Muscle of leg (tissue), 11 donors: ENCODE data around the gene SPAG17. TPM values are rescaled to one million over a fixed set of nuclear protein-coding genes. Genes with fewer than 3 reads are reported as not detected.
A peak's percentile ranks its signal among the peaks of the same experiment; 100 is the strongest.

Experiments
- DNase-seq: peaks from one replicate; pipeline ENCODE4 v3.0.0; 2013
- H3K27ac ChIP-seq: one replicate; pipeline ENCODE4 v1.5.1; 2013; ENCODE audit warnings: mild to moderate bottlenecking, low read length, control low read depth
- H3K27me3 ChIP-seq: one replicate; pipeline ENCODE4 v1.6.1; 2013; ENCODE audit warnings: low read length; ENCODE audit not compliant: control insufficient read depth, insufficient read depth
- H3K36me3 ChIP-seq: one replicate; pipeline ENCODE4 v1.6.1; 2013; ENCODE audit warnings: low read length; ENCODE audit not compliant: control insufficient read depth, insufficient read depth
- H3K4me1 ChIP-seq: one replicate; pipeline ENCODE4 v1.6.1; 2013; ENCODE audit warnings: low read length; ENCODE audit not compliant: control insufficient read depth, insufficient read depth
- H3K4me3 ChIP-seq: one replicate; pipeline ENCODE4 v1.5.1; 2013; ENCODE audit warnings: low read length, control low read depth
- H3K9me3 ChIP-seq: replicated peaks from 2 replicates; pipeline ENCODE4 v1.6.1; 2013; ENCODE audit warnings: low read depth, low read length; ENCODE audit not compliant: control insufficient read depth
- WGBS: methylation state at CpG from one replicate; pipeline ENCODE4 v1.1.5; 2013; ENCODE audit warnings: missing lambda C conversion rate; ENCODE audit not compliant: insufficient coverage; 5-methylcytosine and 5-hydroxymethylcytosine counted together
- polyA plus RNA-seq, 8 donors: library from polyadenylated mRNA; unstranded; fragments of 120-200 nt; gene quantifications; one replicate each; pipeline versions ENCODE4 v1.2.1 to v1.2.3, GENCODE V29; 2013; ENCODE audit warnings: inconsistent platforms in 1 of 8, low replicate concordance in 1 of 8; ENCODE audit not compliant: insufficient read length in 8 of 8, insufficient read depth in 1 of 8
- total RNA-seq: library from RNA; stranded (reverse); fragments of 120-200 nt; gene quantifications from one replicate; pipeline ENCODE4 v1.2.4, GENCODE V29; 2013

SPAG17 gene
- total and polyA plus RNA-seq, 9 donors, result 0.76 to 4.4 (median 1.6) TPM

- Histone ChIP-seq H3K27me3 (no peaks in the 10 kb centered on the region), H3K36me3 (peaks cover 12% of the 10 kb centered on the region), H3K27ac (no peak overlapping the region), H3K9me3 (no peaks in the 10 kb centered on the region), H3K4me1 (peaks cover 5% of the 10 kb centered on the region), H3K4me3 (no peak overlapping the region)
- WGBS, result 81% methylated on average over 2 of the region's 3 CpGs
- DNase-seq, result peak; percentile 12
Observed at GRCh38 chr1:117964290-117965038, 220.6 kb downstream of the SPAG17 start.

GRCh38 chr1:117959364-117959763 lies 225.7 kb downstream of the SPAG17 start:
- Histone ChIP-seq H3K27ac (no peak overlapping the region), H3K9me3 (no peaks in the 10 kb centered on the region), H3K36me3 (peaks cover 32% of the 10 kb centered on the region), H3K4me1 (no peaks in the 10 kb centered on the region), H3K4me3 (no peak overlapping the region), H3K27me3 (no peaks in the 10 kb centered on the region)
- WGBS, result no CpG with 5 or more reads among the region's 3 CpGs
- peak; percentile 22 for DNase-seq

DNA sequence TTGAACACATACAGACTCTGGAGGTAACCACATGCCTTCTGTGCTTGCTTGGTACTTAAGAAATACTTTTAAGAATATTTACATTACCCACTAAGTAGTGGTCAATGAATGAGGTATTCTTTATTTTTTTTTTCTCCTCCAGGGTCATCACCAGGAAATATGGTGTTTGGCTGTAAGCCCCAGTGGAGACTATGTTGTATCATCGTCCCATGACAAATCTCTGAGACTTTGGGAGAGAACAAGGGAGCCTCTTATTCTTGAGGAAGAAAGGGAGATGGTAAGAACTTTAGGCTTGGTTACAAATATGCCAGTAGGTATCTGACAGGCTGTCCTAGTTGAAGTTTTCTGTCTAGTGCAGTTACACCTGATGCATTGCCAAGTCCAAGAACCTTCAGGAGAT lies 232.6 kb downstream of the SPAG17 start:
- WGBS, result 100% methylated on average over 1 of the region's 1 CpG

GRCh38 chr1:117942293-117942692 lies 242.7 kb downstream of the SPAG17 start:
- no peak for DNase-seq
- Histone ChIP-seq H3K9me3 (no peaks in the 10 kb centered on the region), H3K27me3 (no peaks in the 10 kb centered on the region), H3K27ac (no peak overlapping the region), H3K4me3 (no peak overlapping the region), H3K36me3 (peaks cover 47% of the 10 kb centered on the region), H3K4me1 (no peaks in the 10 kb centered on the region)
- WGBS, result 100% methylated on average over 1 of the region's 2 CpGs

More for the DNA sequence above, 232.6 kb downstream of the SPAG17 start:
- Histone ChIP-seq H3K9me3 (no peaks in the 10 kb centered on the region), H3K4me1 (no peaks in the 10 kb centered on the region), H3K36me3 (peaks cover 36% of the 10 kb centered on the region), H3K4me3 (no peak overlapping the region), H3K27ac (no peak overlapping the region), H3K27me3 (no peaks in the 10 kb centered on the region)
- DNase-seq, result no peak

GRCh38 chr1:117933769-117934168 lies 251.3 kb downstream of the SPAG17 start:
- no peaks in the 10 kb centered on the region for H3K27me3 ChIP-seq
- no peaks in the 10 kb centered on the region for H3K9me3 ChIP-seq
- WGBS, result no CpG with 5 or more reads among the region's 2 CpGs
- H3K36me3 ChIP-seq, result peaks cover 14% of the 10 kb centered on the region
- H3K4me3 ChIP-seq, result no peak overlapping the region
- peaks cover 9% of the 10 kb centered on the region for H3K4me1 ChIP-seq
- H3K27ac ChIP-seq, result no peak overlapping the region
- no peak for DNase-seq

- H3K9me3 ChIP-seq, result no peaks in the 10 kb centered on the region
- H3K27me3 ChIP-seq, result no peaks in the 10 kb centered on the region
- no peak overlapping the region for H3K4me3 ChIP-seq
- H3K27ac ChIP-seq, result no peak overlapping the region
- no peak for DNase-seq
- 100% methylated on average over 1 of the region's 4 CpGs for WGBS
- peaks cover 4% of the 10 kb centered on the region for H3K36me3 ChIP-seq
- peaks cover 9% of the 10 kb centered on the region for H3K4me1 ChIP-seq
Observed at GRCh38 chr1:117932576-117932975, 252.5 kb downstream of the SPAG17 start.

DNA sequence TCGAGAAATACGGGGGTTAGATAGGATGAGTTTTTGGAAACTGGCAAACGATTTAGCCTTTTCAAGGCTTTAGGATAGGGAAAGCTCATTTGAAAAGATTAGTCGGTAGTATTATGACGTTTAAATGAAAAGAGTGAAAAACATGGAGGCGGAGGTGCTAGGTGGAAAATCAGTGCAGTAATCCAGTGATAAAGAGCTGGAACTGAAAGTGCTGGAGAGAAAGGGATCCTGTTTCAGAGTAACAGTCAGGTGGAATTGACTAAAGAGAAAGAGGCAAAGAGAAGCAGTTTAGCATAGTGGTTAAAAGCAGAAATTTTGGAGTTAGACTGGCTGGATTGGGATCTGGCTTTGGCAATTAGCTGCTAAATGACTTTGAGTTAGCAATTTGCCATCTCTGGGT lies 254.5 kb downstream of the SPAG17 start:
- no peak overlapping the region for H3K27ac ChIP-seq
- H3K27me3 ChIP-seq, result no peaks in the 10 kb centered on the region
- peaks cover 9% of the 10 kb centered on the region for H3K4me1 ChIP-seq
- H3K4me3 ChIP-seq, result peak overlapping the region; percentile 92
- H3K9me3 ChIP-seq, result no peaks in the 10 kb centered on the region
- 8% methylated on average over 6 of the region's 6 CpGs for WGBS
- H3K36me3 ChIP-seq, result peaks cover 3% of the 10 kb centered on the region
- DNase-seq, result peak; percentile 2

GRCh38 chr1:117930173-117930447 lies 254.9 kb downstream of the SPAG17 start:
- H3K4me1 ChIP-seq, result peaks cover 9% of the 10 kb centered on the region
- H3K9me3 ChIP-seq, result no peaks in the 10 kb centered on the region
- peak overlapping the region; percentile 53 for H3K27ac ChIP-seq
- peak overlapping the region; percentile 92 for H3K4me3 ChIP-seq
- no peak for DNase-seq
- H3K27me3 ChIP-seq, result no peaks in the 10 kb centered on the region
- under 1% methylated on average over 12 of the region's 12 CpGs for WGBS
- peaks cover 3% of the 10 kb centered on the region for H3K36me3 ChIP-seq

DNA sequence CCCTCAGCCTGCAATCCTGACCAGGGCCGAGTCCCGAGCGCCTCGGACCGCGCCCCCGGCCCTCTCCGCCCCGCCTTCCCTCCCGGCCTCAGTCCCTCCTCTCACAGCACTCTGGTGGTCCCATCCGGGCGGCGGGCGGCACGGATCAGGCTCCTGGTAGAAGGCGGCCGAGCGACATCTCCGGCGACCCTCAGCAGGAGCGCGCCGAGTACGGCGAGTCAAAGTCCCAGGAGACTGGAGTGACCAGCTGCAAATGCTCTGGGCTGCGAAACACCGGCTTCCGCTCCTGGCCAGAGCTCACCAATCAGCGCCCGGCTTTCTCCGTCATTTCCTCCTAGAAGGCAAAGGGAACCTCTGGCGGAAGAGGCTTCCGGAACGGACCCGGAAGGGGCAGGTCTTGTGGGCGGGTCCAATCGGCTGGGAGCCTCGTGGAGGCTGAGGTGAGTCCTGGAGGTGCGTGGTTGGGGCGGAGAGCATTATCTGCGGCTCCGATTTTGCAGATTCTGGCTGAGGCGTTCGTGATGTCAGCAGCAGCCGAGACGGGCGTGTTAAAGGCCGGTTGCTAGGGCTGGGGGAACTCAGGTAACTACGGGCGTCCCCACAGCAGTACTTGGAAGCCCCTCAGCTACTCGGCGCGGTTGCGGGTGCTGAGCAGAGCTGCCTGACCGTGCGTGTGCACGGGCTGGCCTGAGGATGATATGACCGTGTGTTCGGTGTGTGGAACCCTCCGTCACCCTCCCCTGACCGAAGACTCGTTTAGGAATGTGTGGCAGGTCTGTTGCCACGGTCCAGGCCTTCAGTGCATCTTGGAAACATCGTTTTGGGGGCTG lies 255.5 kb downstream of the SPAG17 start, which contains the start of the genes GDAP2 and WDR3:
TSS of gene GDAP2 (minus strand) at position 279 of the 830 bp plus-strand sequence. CDS start 9,264 bp downstream, outside the sequence.
TSS of gene WDR3 (plus strand) at position 397 of the 830 bp plus-strand sequence. CDS start 3,581 bp downstream, outside the sequence.
- Histone ChIP-seq H3K9me3 (no peaks in the 10 kb centered on the region), H3K36me3 (peaks cover 3% of the 10 kb centered on the region), H3K4me3 (peak within 1 kb of the TSS; percentile 92), H3K27ac (peak within 1 kb of the TSS; percentile 95), H3K4me1 (peaks cover 9% of the 10 kb centered on the region), H3K27me3 (no peaks in the 10 kb centered on the region)
- peak; percentile 99 for DNase-seq
- under 1% methylated on average over 63 of the region's 64 CpGs for WGBS

DNA sequence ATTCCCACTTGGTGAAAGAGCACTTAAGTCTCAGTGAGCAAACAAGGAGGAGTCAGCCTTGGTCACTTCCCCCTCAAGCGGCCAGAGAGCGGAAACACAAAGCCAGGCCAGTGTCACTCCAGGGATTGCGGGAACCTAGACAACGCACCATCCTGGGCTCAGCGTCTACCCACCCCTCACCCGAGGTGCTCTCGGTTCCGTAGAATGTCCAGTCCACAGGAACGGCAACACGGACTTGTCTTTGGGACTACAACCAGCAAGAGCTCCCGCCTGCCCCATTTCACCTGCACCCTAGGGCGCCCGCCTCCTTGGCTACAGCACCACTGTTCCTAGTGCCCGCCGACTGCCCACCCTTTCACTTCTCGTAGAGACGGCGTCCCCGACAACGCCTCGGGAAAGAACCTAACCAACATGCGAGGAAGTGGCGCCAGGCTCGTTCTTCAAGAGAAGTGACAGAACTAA lies 256.1 kb downstream of the SPAG17 start:
- DNase-seq, result peak; percentile 75
- no peaks in the 10 kb centered on the region for H3K9me3 ChIP-seq
- H3K4me3 ChIP-seq, result peak overlapping the region; percentile 92
- H3K4me1 ChIP-seq, result peaks cover 9% of the 10 kb centered on the region
- peak overlapping the region; percentile 95 for H3K27ac ChIP-seq
- H3K36me3 ChIP-seq, result no peaks in the 10 kb centered on the region
- WGBS, result 0% methylated on average over 24 of the region's 24 CpGs
- no peaks in the 10 kb centered on the region for H3K27me3 ChIP-seq
